Germinal center (tissue), 1 donor: ENCODE data around the gene MRPL54.
"Not testable (repeated sequence)": the region's sequence is repeated elsewhere in the genome, so short reads cannot be mapped to it uniquely, and the experiment has no call there.

Experiments used
- DNase-seq: peaks from one replicate; pipeline ENCODE4 v3.0.0; 2012; ENCODE audit warnings: mixed read lengths, low spot score

Gene MRPL54

GRCh38 chr19:3740431-3740830 is 22.1 kb upstream of the MRPL54 start:
- no peak for DNase-seq

- DNase-seq = peak; percentile 40
Observed at GRCh38 chr19:3743486-3743885, 19.0 kb upstream of the MRPL54 start.

GRCh38 chr19:3745363-3746045 is 17.0 kb upstream of the MRPL54 start:
- no peak for DNase-seq

- no peak for DNase-seq
Observed at GRCh38 chr19:3746371-3747056, 16.0 kb upstream of the MRPL54 start.

GRCh38 chr19:3748965-3749364 is 13.5 kb upstream of the MRPL54 start:
- no peak for DNase-seq

GRCh38 chr19:3750211-3750610 is 12.3 kb upstream of the MRPL54 start:
- DNase-seq = no peak

GRCh38 chr19:3751236-3751635 is 11.2 kb upstream of the MRPL54 start:
- DNase-seq = no peak

- no peak for DNase-seq
Observed at GRCh38 chr19:3752492-3752891, 10.0 kb upstream of the MRPL54 start.

- no peak for DNase-seq
Observed at GRCh38 chr19:3753631-3754410, 8.7 kb upstream of the MRPL54 start.

GRCh38 chr19:3757705-3758104 is 4.8 kb upstream of the MRPL54 start:
- DNase-seq = not testable (repeated sequence)

- DNase-seq = not testable (repeated sequence)
Observed at GRCh38 chr19:3758297-3758696, 4.2 kb upstream of the MRPL54 start.

GRCh38 chr19:3759482-3760254 is 2.8 kb upstream of the MRPL54 start:
- DNase-seq = no peak

GRCh38 chr19:3760871-3761361 is 1.6 kb upstream of the MRPL54 start:
- no peak for DNase-seq

- peak; percentile 93 for DNase-seq
Observed at GRCh38 chr19:3761382-3762129, 926 bp upstream of the MRPL54 start, which contains the start of gene APBA3. Gene APBA3, minus strand, starts transcription at chr19:3761692. Its CDS starts 1,428 bp downstream, at chr19:3760264.

GRCh38 chr19:3762130-3762473 is 380 bp upstream of the MRPL54 start:
- DNase-seq = no peak

- DNase-seq = no peak
Observed at GRCh38 chr19:3765121-3765520, 2.6 kb downstream of the MRPL54 start.

- not testable (repeated sequence) for DNase-seq
Observed at GRCh38 chr19:3765757-3766156, 3.3 kb downstream of the MRPL54 start.

GRCh38 chr19:3766520-3766919 is 4.0 kb downstream of the MRPL54 start:
- no peak for DNase-seq

GRCh38 chr19:3767050-3767449 is 4.6 kb downstream of the MRPL54 start:
- DNase-seq = no peak

- no peak for DNase-seq
Observed at GRCh38 chr19:3768015-3768747, 5.7 kb downstream of the MRPL54 start.

GRCh38 chr19:3768748-3769099 is 6.2 kb downstream of the MRPL54 start:
- DNase-seq = no peak
